K562 (cell line): ENCODE results near the gene LMLN. TPM values are rescaled to one million over a fixed set of nuclear protein-coding genes. Genes with fewer than 3 reads are reported as not detected.

ENCODE experiments used
- ATF7 ChIP-seq: fragments of 450-650 bp; IDR thresholded peaks from 2 replicates; pipeline ENCODE4 v1.7.1; 2014; ENCODE audit warnings: mild to moderate bottlenecking, moderate library complexity
- CHD2 ChIP-seq: IDR thresholded peaks from 2 replicates; pipeline ENCODE4 v1.6.1; 2011; ENCODE audit warnings: low read depth, low read length
- CXXC5 ChIP-seq: fragments of 250-450 bp; sonication (Bioruptor Pico); IDR thresholded peaks from 2 replicates; pipeline ENCODE4 v1.8.0; 2022; ENCODE audit warnings: inconsistent platforms, mild to moderate bottlenecking, moderate library complexity
- ELF2 ChIP-seq: fragments of 250-450 bp; sonication (Bioruptor Pico); IDR thresholded peaks from 2 replicates; pipeline ENCODE4 v1.5.0; 2021; ENCODE audit warnings: mild to moderate bottlenecking
- ETV1 ChIP-seq: fragments of 450-650 bp; conservative IDR thresholded peaks from 2 replicates; pipeline ENCODE4 v1.6.1; 2016; ENCODE audit warnings: missing genetic modification characterization, control low read depth, low read depth, missing compliant biosample characterization
- FOXM1 ChIP-seq, 2 experiments: fragments of 450-650 bp in 1 of 2; sonication (generic) in 1 of 2; formaldehyde crosslinking in 1 of 2; IDR thresholded peaks; 2 replicates each; pipeline versions ENCODE4 v1.6.1 to v1.9.0; 2017 to 2022; ENCODE audit warnings: low read depth in 2 of 2, mild to moderate bottlenecking in 2 of 2, missing genetic modification reagents in 1 of 2, moderate library complexity in 1 of 2
- IRF2 ChIP-seq: sonication (generic); formaldehyde crosslinking; IDR thresholded peaks from 2 replicates; pipeline ENCODE4 v1.8.1; 2022; ENCODE audit warnings: mild to moderate bottlenecking, missing genetic modification reagents
- MXI1 ChIP-seq: IDR thresholded peaks from 2 replicates; pipeline ENCODE4 v1.6.1; 2011; ENCODE audit warnings: low read depth, mild to moderate bottlenecking, improper control_type of control experiment, low read length
- SUPT5H ChIP-seq: fragments of 450-650 bp; IDR thresholded peaks from 2 replicates; pipeline ENCODE4 v1.6.1; 2016
- TAL1 ChIP-seq: fragments of 450-650 bp; IDR thresholded peaks from 2 replicates; pipeline ENCODE4 v1.6.1; 2016; ENCODE audit warnings: mild to moderate bottlenecking
- TOE1 ChIP-seq, 2 experiments: fragments of 450-650 bp in 1 of 2; sonication (generic) in 1 of 2; formaldehyde crosslinking in 1 of 2; IDR thresholded peaks; 2 replicates each; pipeline versions ENCODE4 v1.7.1 to v1.8.0; 2016 to 2022; ENCODE audit warnings: borderline replicate concordance in 2 of 2, mild to moderate bottlenecking in 2 of 2, antibody characterized with exemption in 1 of 2, inconsistent platforms in 1 of 2, low read depth in 1 of 2, missing genetic modification reagents in 1 of 2, moderate library complexity in 1 of 2
- WHSC1 ChIP-seq: IDR thresholded peaks from one replicate; pipeline ENCODE4 v1.6.1; 2012; ENCODE audit warnings: low read length, control low read depth, inconsistent platforms
- ZBED1 ChIP-seq: IDR thresholded peaks from 2 replicates; pipeline ENCODE4 v1.6.1; 2014
- ZFP1 ChIP-seq: fragments of 450-650 bp; formaldehyde crosslinking; IDR thresholded peaks from 2 replicates; pipeline ENCODE4 v1.4.0; 2020; ENCODE audit warnings: mild to moderate bottlenecking, mixed read lengths
- ZNF239 ChIP-seq: fragments of 250-450 bp; sonication (Bioruptor Pico); IDR thresholded peaks from 2 replicates; pipeline ENCODE4 v1.4.0; 2020; ENCODE audit warnings: mild to moderate bottlenecking
- ZNF445 ChIP-seq: fragments of 250-450 bp; sonication (Bioruptor Pico); IDR thresholded peaks from 2 replicates; pipeline ENCODE4 v1.4.0; 2020; ENCODE audit warnings: low read depth, mild to moderate bottlenecking, moderate library complexity
- polyA plus RNA-seq, 8 experiments: library from polyadenylated mRNA; depleted of rRNA in 4 of 8; stranded (reverse) in 5 of 8; unstranded in 3 of 8; fragments of >200 nt; fragmentation: Nextera tagmentation in 2 of 8; fragmentation: Illumina TruSeq in 1 of 8; extraction: Ambion mirVana in 2 of 8; extraction: Trizol in 1 of 8; gene quantifications; 2 replicates each; pipeline versions ENCODE4 v1.2.1 to v1.2.3, GENCODE V29; 2011 to 2014; ENCODE audit warnings: inconsistent platforms in 1 of 8, missing spikeins in 1 of 8
- total RNA-seq, 7 experiments: library from RNA; depleted of rRNA in 6 of 7; stranded (reverse); fragments of >200 nt in 6 of 7; fragmentation: Illumina TruSeq in 2 of 7; extraction: Trizol in 2 of 7; gene quantifications; 2 replicates each; pipeline versions ENCODE4 v1.2.1 to v1.2.3, GENCODE V29; 2011 to 2021; ENCODE audit warnings: low replicate concordance in 1 of 7
- TF ChIP-seq, protein P1 (sequence below): fragments of 450-650 bp; IDR thresholded peaks from one replicate; pipeline ENCODE4 v1.6.1; 2018; ENCODE audit warnings: mild to moderate bottlenecking, moderate library complexity; ENCODE audit not compliant: partially characterized antibody
- TF ChIP-seq, protein P2 (sequence below): fragments of 450-650 bp; IDR thresholded peaks from 2 replicates; pipeline ENCODE4 v1.7.0; 2016; ENCODE audit warnings: borderline replicate concordance
- TF ChIP-seq, protein P3 (sequence below): fragments of 250-450 bp; sonication (Bioruptor Pico); IDR thresholded peaks from 2 replicates; pipeline ENCODE4 v1.8.0; 2022; ENCODE audit warnings: moderate library complexity, mild to moderate bottlenecking, inconsistent platforms
- TF ChIP-seq, protein P4 (sequence below): IDR thresholded peaks from 2 replicates; pipeline ENCODE4 v1.6.1; 2011; ENCODE audit not compliant: insufficient read length; ENCODE audit errors: extremely low read depth

Gene LMLN
- total and polyA plus RNA-seq, 9 of the 15 experiments (the other 6 are each of a cell fraction or from before 2014, with no cell fraction given), result 2.2 to 15.9 (median 6.9) TPM

- no peak for TF ChIP-seq IRF2 (CRISPR knock-in tag)
- TF ChIP-seq, protein P1, sequence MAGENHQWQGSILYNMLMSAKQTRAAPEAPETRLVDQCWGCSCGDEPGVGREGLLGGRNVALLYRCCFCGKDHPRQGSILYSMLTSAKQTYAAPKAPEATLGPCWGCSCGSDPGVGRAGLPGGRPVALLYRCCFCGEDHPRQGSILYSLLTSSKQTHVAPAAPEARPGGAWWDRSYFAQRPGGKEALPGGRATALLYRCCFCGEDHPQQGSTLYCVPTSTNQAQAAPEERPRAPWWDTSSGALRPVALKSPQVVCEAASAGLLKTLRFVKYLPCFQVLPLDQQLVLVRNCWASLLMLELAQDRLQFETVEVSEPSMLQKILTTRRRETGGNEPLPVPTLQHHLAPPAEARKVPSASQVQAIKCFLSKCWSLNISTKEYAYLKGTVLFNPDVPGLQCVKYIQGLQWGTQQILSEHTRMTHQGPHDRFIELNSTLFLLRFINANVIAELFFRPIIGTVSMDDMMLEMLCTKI, result no peak
- TF ChIP-seq TOE1 (IDR thresholded peaks at IDR 0.05; ENCODE audit: borderline replicate concordance), result no peak
- TF ChIP-seq TOE1 (CRISPR knock-in tag; IDR thresholded peaks at IDR 0.05; ENCODE audit: borderline replicate concordance, low read depth), result no peak
- no peak for TF ChIP-seq SUPT5H
- no peak for TF ChIP-seq ZNF445 (CRISPR knock-in tag)
- no peak for TF ChIP-seq CXXC5
- peak; percentile 40; the same call in 1 of the 2 replicates for TF ChIP-seq FOXM1 (IDR thresholded peaks at IDR 0.05; ENCODE audit: low read depth)
- no peak for TF ChIP-seq FOXM1 (CRISPR knock-in tag; IDR thresholded peaks at IDR 0.05; ENCODE audit: low read depth)
- TF ChIP-seq ETV1, result no peak
- no peak for TF ChIP-seq CHD2
- TF ChIP-seq, protein P2, sequence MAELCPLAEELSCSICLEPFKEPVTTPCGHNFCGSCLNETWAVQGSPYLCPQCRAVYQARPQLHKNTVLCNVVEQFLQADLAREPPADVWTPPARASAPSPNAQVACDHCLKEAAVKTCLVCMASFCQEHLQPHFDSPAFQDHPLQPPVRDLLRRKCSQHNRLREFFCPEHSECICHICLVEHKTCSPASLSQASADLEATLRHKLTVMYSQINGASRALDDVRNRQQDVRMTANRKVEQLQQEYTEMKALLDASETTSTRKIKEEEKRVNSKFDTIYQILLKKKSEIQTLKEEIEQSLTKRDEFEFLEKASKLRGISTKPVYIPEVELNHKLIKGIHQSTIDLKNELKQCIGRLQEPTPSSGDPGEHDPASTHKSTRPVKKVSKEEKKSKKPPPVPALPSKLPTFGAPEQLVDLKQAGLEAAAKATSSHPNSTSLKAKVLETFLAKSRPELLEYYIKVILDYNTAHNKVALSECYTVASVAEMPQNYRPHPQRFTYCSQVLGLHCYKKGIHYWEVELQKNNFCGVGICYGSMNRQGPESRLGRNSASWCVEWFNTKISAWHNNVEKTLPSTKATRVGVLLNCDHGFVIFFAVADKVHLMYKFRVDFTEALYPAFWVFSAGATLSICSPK, result no peak
- TF ChIP-seq WHSC1, result no peak
- peak; percentile 23; the same call in 1 of the 2 replicates for TF ChIP-seq ATF7
- TF ChIP-seq MXI1, result no peak
- TF ChIP-seq ZNF239 (CRISPR knock-in tag), result no peak
- no peak for TF ChIP-seq ZFP1 (CRISPR knock-in tag)
- TF ChIP-seq TAL1, result no peak
- TF ChIP-seq, protein P3, sequence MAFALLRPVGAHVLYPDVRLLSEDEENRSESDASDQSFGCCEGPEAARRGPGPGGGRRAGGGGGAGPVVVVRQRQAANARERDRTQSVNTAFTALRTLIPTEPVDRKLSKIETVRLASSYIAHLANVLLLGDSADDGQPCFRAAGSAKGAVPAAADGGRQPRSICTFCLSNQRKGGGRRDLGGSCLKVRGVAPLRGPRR (CRISPR knock-in tag), result no peak
- TF ChIP-seq, protein P4, sequence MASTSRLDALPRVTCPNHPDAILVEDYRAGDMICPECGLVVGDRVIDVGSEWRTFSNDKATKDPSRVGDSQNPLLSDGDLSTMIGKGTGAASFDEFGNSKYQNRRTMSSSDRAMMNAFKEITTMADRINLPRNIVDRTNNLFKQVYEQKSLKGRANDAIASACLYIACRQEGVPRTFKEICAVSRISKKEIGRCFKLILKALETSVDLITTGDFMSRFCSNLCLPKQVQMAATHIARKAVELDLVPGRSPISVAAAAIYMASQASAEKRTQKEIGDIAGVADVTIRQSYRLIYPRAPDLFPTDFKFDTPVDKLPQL, result no peak
- no peak for TF ChIP-seq ZBED1
- TF ChIP-seq ELF2 (CRISPR knock-in tag), result no peak
- TF ChIP-seq, all 486 proteins: peak for 5
Observed at GRCh38 chr3:198093112-198093679, 133.2 kb downstream of the LMLN start (continued).
